CD4-positive, alpha-beta T cell treated with Interleukin-17A for 1 hour (primary cell): Measurements from ENCODE around the gene GPR183.

Experiments used
- DNase-seq: peaks from one replicate; pipeline ENCODE4 v3.0.0-alpha.2; 2020

Gene GPR183

GRCh38 chr13:99311137-99311536 is 3.9 kb upstream of the GPR183 start:
- no peak for DNase-seq

- no peak for DNase-seq
Measured at GRCh38 chr13:99310382-99311031, 3.3 kb upstream of the GPR183 start.

GRCh38 chr13:99308471-99309087 is 1.4 kb upstream of the GPR183 start:
- no peak for DNase-seq

GRCh38 chr13:99307648-99308339 is 595 bp upstream of the GPR183 start:
- DNase-seq: peak; percentile 65

- no peak for DNase-seq
Measured at GRCh38 chr13:99305566-99305965, 1.6 kb downstream of the GPR183 start.

- peak; percentile 51 for DNase-seq
Measured at GRCh38 chr13:99305158-99305557, 2.0 kb downstream of the GPR183 start.

GRCh38 chr13:99304541-99304940 is 2.7 kb downstream of the GPR183 start:
- DNase-seq: no peak

- DNase-seq: peak; percentile 66
Measured at GRCh38 chr13:99303863-99304521, 3.2 kb downstream of the GPR183 start.

- DNase-seq: no peak
Measured at GRCh38 chr13:99302637-99303505, 4.3 kb downstream of the GPR183 start.

- DNase-seq: no peak
Measured at GRCh38 chr13:99301913-99302636, 5.1 kb downstream of the GPR183 start.

GRCh38 chr13:99301056-99301838 is 6.0 kb downstream of the GPR183 start:
- no peak for DNase-seq

GRCh38 chr13:99299920-99300341 is 7.3 kb downstream of the GPR183 start:
- no peak for DNase-seq

GRCh38 chr13:99299256-99299919 is 7.8 kb downstream of the GPR183 start:
- no peak for DNase-seq

- no peak for DNase-seq
Measured at GRCh38 chr13:99298056-99298455, 9.1 kb downstream of the GPR183 start.

- DNase-seq: no peak
Measured at GRCh38 chr13:99297331-99297730, 9.9 kb downstream of the GPR183 start.

- DNase-seq: peak; percentile 66
Measured at GRCh38 chr13:99296398-99296797, 10.8 kb downstream of the GPR183 start.

GRCh38 chr13:99295488-99296252 is 11.5 kb downstream of the GPR183 start:
- DNase-seq: no peak

- DNase-seq: no peak
Measured at GRCh38 chr13:99294958-99295357, 12.2 kb downstream of the GPR183 start.

GRCh38 chr13:99294198-99294597 is 13.0 kb downstream of the GPR183 start:
- no peak for DNase-seq

GRCh38 chr13:99293178-99293577 is 14.0 kb downstream of the GPR183 start:
- DNase-seq: no peak
